Measurements from ENCODE around the gene CAPN12. TPM values are rescaled to one million over a fixed set of nuclear protein-coding genes. Genes with fewer than 3 reads are reported as not detected.

CAPN12 gene
- total and polyA plus RNA-seq, 2 experiments from 2014 or later = 0.11 to 0.21 TPM

- no peak for TF ChIP-seq EZH2phosphoT487 (IDR thresholded peaks at IDR 0.05; ENCODE audit: insufficient read depth, low read depth)
- no peak for TF ChIP-seq EZH2 (IDR thresholded peaks at IDR 0.05; ENCODE audit: insufficient read depth, poor library complexity, severe bottlenecking)
- in situ Hi-C loops (cut with MboI) = no loop called here
- H3F3A ChIP-seq (ENCODE audit: insufficient read depth) = peaks cover 72% of the 10 kb centered on the region
- peaks cover 91% of the 10 kb centered on the region for H3K79me2 ChIP-seq (ENCODE audit: insufficient read depth)
- H3K27me3 ChIP-seq (replicated peaks; ENCODE audit: insufficient read depth) = no peaks in the 10 kb centered on the region
- peaks cover 83% of the 10 kb centered on the region for H3K4me1 ChIP-seq (ENCODE audit: insufficient read depth)
- no peak for DNase-seq
- WGBS, 2 experiments (ENCODE audit: low coverage in 1 of 2, low lambda C conversion rate in 2 of 2, missing lambda C conversion rate in 2 of 2) = 82 to 84% methylated on average over 15 of the region's 15 CpGs
- H3K9me3 ChIP-seq (ENCODE audit: low read depth) = no peaks in the 10 kb centered on the region
- no peak overlapping the region for H2AFZ ChIP-seq
- H4K20me1 ChIP-seq (ENCODE audit: insufficient read depth) = no peaks in the 10 kb centered on the region
- no peaks in the 10 kb centered on the region for H3K9me2 ChIP-seq (ENCODE audit: insufficient read depth)
- peak overlapping the region; percentile 99 for H3K27ac ChIP-seq
- H3K4me2 ChIP-seq (ENCODE audit: unreplicated experiment) = peak overlapping the region; percentile 93
- peak overlapping the region; percentile 54 for H3K4me3 ChIP-seq
- H3K36me3 ChIP-seq (ENCODE audit: low read depth) = peaks cover 3% of the 10 kb centered on the region; the same call in 1 of the 2 replicates
- H3K9ac ChIP-seq = peak overlapping the region; percentile 84
These were observed 59.2 kb downstream of the CAPN12 start for GRCh38 chr19:38684862-38685665.

GRCh38 chr19:38684078-38684861 lies 60.0 kb downstream of the CAPN12 start:
- no peaks in the 10 kb centered on the region for H3K9me3 ChIP-seq (ENCODE audit: low read depth)
- H3K36me3 ChIP-seq (ENCODE audit: low read depth) = peaks cover 4% of the 10 kb centered on the region; the same call in 1 of the 2 replicates
- H4K20me1 ChIP-seq (ENCODE audit: insufficient read depth) = no peaks in the 10 kb centered on the region
- no peak overlapping the region for H2AFZ ChIP-seq
- H3K9me2 ChIP-seq (ENCODE audit: insufficient read depth) = no peaks in the 10 kb centered on the region
- peak overlapping the region; percentile 99 for H3K27ac ChIP-seq
- H3K4me2 ChIP-seq (ENCODE audit: unreplicated experiment) = peak overlapping the region; percentile 93
- WGBS, 2 experiments (ENCODE audit: low coverage in 1 of 2, low lambda C conversion rate in 2 of 2, missing lambda C conversion rate in 2 of 2) = 3 to 9% methylated on average over 7 of the region's 7 CpGs
- peak overlapping the region; percentile 54 for H3K4me3 ChIP-seq
- in situ Hi-C loops (cut with MboI) = no loop called here
- H3K79me2 ChIP-seq (ENCODE audit: insufficient read depth) = peaks cover 91% of the 10 kb centered on the region
- H3K4me1 ChIP-seq (ENCODE audit: insufficient read depth) = peaks cover 86% of the 10 kb centered on the region
- peak overlapping the region; percentile 84 for H3K9ac ChIP-seq
- TF ChIP-seq EZH2phosphoT487 (IDR thresholded peaks at IDR 0.05; ENCODE audit: insufficient read depth, low read depth) (no peak), EZH2 (IDR thresholded peaks at IDR 0.05; ENCODE audit: insufficient read depth, poor library complexity, severe bottlenecking) (no peak)
- H3F3A ChIP-seq (ENCODE audit: insufficient read depth) = peaks cover 66% of the 10 kb centered on the region
- peak; percentile 97 for DNase-seq
- no peaks in the 10 kb centered on the region for H3K27me3 ChIP-seq (replicated peaks; ENCODE audit: insufficient read depth)

GRCh38 chr19:38683393-38684077 lies 60.7 kb downstream of the CAPN12 start:
- H2AFZ ChIP-seq = no peak overlapping the region
- peak overlapping the region; percentile 99 for H3K27ac ChIP-seq
- peaks cover 7% of the 10 kb centered on the region; the same call in 1 of the 2 replicates for H3K36me3 ChIP-seq (ENCODE audit: low read depth)
- H3K4me1 ChIP-seq (ENCODE audit: insufficient read depth) = peaks cover 79% of the 10 kb centered on the region
- H3K9ac ChIP-seq = peak overlapping the region; percentile 84
- no peaks in the 10 kb centered on the region for H3K9me2 ChIP-seq (ENCODE audit: insufficient read depth)
- peak; percentile 93 for DNase-seq
- in situ Hi-C loops (cut with MboI) = no loop called here
- peak overlapping the region; percentile 75 for H3K4me2 ChIP-seq (ENCODE audit: unreplicated experiment)
- peaks cover 91% of the 10 kb centered on the region for H3K79me2 ChIP-seq (ENCODE audit: insufficient read depth)
- H3K4me3 ChIP-seq = peak overlapping the region; percentile 26; the same call in 1 of the 2 replicates
- no peaks in the 10 kb centered on the region for H3K9me3 ChIP-seq (ENCODE audit: low read depth)
- TF ChIP-seq EZH2phosphoT487 (IDR thresholded peaks at IDR 0.05; ENCODE audit: insufficient read depth, low read depth) (no peak), EZH2 (IDR thresholded peaks at IDR 0.05; ENCODE audit: insufficient read depth, poor library complexity, severe bottlenecking) (no peak)
- H4K20me1 ChIP-seq (ENCODE audit: insufficient read depth) = no peaks in the 10 kb centered on the region
- peaks cover 66% of the 10 kb centered on the region for H3F3A ChIP-seq (ENCODE audit: insufficient read depth)
- no peaks in the 10 kb centered on the region for H3K27me3 ChIP-seq (replicated peaks; ENCODE audit: insufficient read depth)
- WGBS, 2 experiments (ENCODE audit: low coverage in 1 of 2, low lambda C conversion rate in 2 of 2, missing lambda C conversion rate in 2 of 2) = 21 to 26% methylated on average over 10 of the region's 10 CpGs

- no peak for DNase-seq
- in situ Hi-C loops (cut with MboI) = no loop called here
- Histone ChIP-seq H3K9me3 (ENCODE audit: low read depth) (no peaks in the 10 kb centered on the region), H3K27ac (peak overlapping the region; percentile 99), H3K79me2 (ENCODE audit: insufficient read depth) (peaks cover 91% of the 10 kb centered on the region), H4K20me1 (ENCODE audit: insufficient read depth) (no peaks in the 10 kb centered on the region; the same call in 1 of the 2 replicates), H3K36me3 (ENCODE audit: low read depth) (peaks cover 7% of the 10 kb centered on the region; the same call in 1 of the 2 replicates), H3K27me3 (replicated peaks; ENCODE audit: insufficient read depth) (no peaks in the 10 kb centered on the region), H2AFZ (no peak overlapping the region), H3F3A (ENCODE audit: insufficient read depth) (peaks cover 66% of the 10 kb centered on the region), H3K9ac (peak overlapping the region; percentile 84), H3K4me1 (ENCODE audit: insufficient read depth) (peaks cover 73% of the 10 kb centered on the region), H3K4me2 (ENCODE audit: unreplicated experiment) (peak overlapping the region; percentile 75), H3K9me2 (ENCODE audit: insufficient read depth) (no peaks in the 10 kb centered on the region), H3K4me3 (no peak overlapping the region)
- no peak for TF ChIP-seq EZH2 (IDR thresholded peaks at IDR 0.05; ENCODE audit: insufficient read depth, poor library complexity, severe bottlenecking)
- no peak for TF ChIP-seq EZH2phosphoT487 (IDR thresholded peaks at IDR 0.05; ENCODE audit: insufficient read depth, low read depth)
- WGBS, 2 experiments (ENCODE audit: low coverage in 1 of 2, low lambda C conversion rate in 2 of 2, missing lambda C conversion rate in 2 of 2) = 98 to 100% methylated on average over 7 of the region's 7 CpGs
These were observed 61.3 kb downstream of the CAPN12 start for GRCh38 chr19:38682872-38683392.

Measured in GM23248 (cell line).